A549 (cell line): ENCODE results near the gene SLCO3A1.

Experiments used
- CEBPB ChIP-seq, 2 experiments: fragments of >200 bp in 1 of 2; sonication (Bioruptor Twin) in 1 of 2; formaldehyde crosslinking in 1 of 2; IDR thresholded peaks; 2 replicates each; pipeline ENCODE4 v1.6.1; 2012 to 2016
- MYC ChIP-seq: IDR thresholded peaks from 2 replicates; pipeline ENCODE4 v1.6.1; 2012; ENCODE audit warnings: mild to moderate bottlenecking, inconsistent platforms, low read length, improper control_type of control experiment, borderline replicate concordance
- POLR2A ChIP-seq: IDR thresholded peaks from 2 replicates; pipeline ENCODE4 v1.6.1; 2012; ENCODE audit warnings: mild to moderate bottlenecking, low read length
- TF ChIP-seq, protein P1 (sequence below): fragments of 450-650 bp; IDR thresholded peaks from 2 replicates; pipeline ENCODE4 v1.6.1; 2014; ENCODE audit warnings: antibody characterized with exemption
- TF ChIP-seq, protein P2 (sequence below): fragments of >200 bp; sonication (Bioruptor Twin); formaldehyde crosslinking; IDR thresholded peaks from 3 replicates; pipeline ENCODE4 v1.5.1; 2016
- TF ChIP-seq, protein P3 (sequence below): fragments of >200 bp; sonication (Bioruptor Twin); formaldehyde crosslinking; IDR thresholded peaks from 3 replicates; pipeline ENCODE4 v1.6.1; 2016

DNA sequence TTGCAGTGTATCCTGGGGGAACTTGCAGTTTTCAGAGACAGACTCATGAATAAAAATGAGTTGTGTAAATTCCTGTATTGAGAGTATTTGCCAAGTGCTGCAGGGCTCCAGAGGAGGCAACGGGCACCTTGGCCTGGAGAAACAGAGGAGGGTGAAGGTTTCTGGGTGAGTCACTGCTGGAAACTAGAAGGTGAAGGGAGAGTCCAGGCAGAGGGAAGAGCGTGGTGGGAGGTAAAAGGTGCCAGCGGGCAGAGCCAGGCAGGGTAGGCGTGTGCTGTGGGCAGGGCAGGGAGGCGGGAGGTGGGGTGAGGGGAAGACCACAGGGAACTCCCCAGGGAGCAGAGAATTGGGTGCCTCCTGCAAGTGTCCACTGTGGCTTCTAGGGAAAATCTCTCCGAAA, 120.8 kb downstream of the SLCO3A1 start:
- TF ChIP-seq, protein P1, sequence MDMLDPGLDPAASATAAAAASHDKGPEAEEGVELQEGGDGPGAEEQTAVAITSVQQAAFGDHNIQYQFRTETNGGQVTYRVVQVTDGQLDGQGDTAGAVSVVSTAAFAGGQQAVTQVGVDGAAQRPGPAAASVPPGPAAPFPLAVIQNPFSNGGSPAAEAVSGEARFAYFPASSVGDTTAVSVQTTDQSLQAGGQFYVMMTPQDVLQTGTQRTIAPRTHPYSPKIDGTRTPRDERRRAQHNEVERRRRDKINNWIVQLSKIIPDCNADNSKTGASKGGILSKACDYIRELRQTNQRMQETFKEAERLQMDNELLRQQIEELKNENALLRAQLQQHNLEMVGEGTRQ: no peak
- TF ChIP-seq, protein P2, sequence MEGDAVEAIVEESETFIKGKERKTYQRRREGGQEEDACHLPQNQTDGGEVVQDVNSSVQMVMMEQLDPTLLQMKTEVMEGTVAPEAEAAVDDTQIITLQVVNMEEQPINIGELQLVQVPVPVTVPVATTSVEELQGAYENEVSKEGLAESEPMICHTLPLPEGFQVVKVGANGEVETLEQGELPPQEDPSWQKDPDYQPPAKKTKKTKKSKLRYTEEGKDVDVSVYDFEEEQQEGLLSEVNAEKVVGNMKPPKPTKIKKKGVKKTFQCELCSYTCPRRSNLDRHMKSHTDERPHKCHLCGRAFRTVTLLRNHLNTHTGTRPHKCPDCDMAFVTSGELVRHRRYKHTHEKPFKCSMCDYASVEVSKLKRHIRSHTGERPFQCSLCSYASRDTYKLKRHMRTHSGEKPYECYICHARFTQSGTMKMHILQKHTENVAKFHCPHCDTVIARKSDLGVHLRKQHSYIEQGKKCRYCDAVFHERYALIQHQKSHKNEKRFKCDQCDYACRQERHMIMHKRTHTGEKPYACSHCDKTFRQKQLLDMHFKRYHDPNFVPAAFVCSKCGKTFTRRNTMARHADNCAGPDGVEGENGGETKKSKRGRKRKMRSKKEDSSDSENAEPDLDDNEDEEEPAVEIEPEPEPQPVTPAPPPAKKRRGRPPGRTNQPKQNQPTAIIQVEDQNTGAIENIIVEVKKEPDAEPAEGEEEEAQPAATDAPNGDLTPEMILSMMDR: no peak
- TF ChIP-seq, protein P3, sequence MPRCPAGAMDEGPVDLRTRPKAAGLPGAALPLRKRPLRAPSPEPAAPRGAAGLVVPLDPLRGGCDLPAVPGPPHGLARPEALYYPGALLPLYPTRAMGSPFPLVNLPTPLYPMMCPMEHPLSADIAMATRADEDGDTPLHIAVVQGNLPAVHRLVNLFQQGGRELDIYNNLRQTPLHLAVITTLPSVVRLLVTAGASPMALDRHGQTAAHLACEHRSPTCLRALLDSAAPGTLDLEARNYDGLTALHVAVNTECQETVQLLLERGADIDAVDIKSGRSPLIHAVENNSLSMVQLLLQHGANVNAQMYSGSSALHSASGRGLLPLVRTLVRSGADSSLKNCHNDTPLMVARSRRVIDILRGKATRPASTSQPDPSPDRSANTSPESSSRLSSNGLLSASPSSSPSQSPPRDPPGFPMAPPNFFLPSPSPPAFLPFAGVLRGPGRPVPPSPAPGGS: no peak
- TF ChIP-seq MYC (no peak), POLR2A (no peak), CEBPB (IDR thresholded peaks at IDR 0.05) (no peak)
